Activated T-helper 17 cell treated with anti-CD3 and anti-CD28 coated beads, Interleukin-2, amount 50 U/mL, for 72 hours (primary cell): ENCODE measurements around the gene DIP2C. TPM values are rescaled to one million over a fixed set of nuclear protein-coding genes. Genes with fewer than 3 reads are reported as not detected.

ENCODE experiments used
- ATAC-seq: fragments of 150-1000 bp; cut with Tn5 transposase; replicated peaks from 2 replicates; pipeline ENCODE4 v1.10.0; 2021; ENCODE audit warnings: mild to moderate bottlenecking, moderate library complexity
- H3K27ac Mint-ChIP-seq: one replicate; pipeline ENCODE4 v1.8.0; 2022; ENCODE audit warnings: mixed read lengths
- H3K27me3 Mint-ChIP-seq: one replicate; pipeline ENCODE4 v1.8.0; 2022; ENCODE audit warnings: mixed read lengths
- H3K36me3 Mint-ChIP-seq: one replicate; pipeline ENCODE4 v1.8.0; 2022; ENCODE audit warnings: low read depth, mild to moderate bottlenecking, mixed read lengths
- H3K4me1 Mint-ChIP-seq: one replicate; pipeline ENCODE4 v1.8.0; 2022; ENCODE audit warnings: mixed read lengths
- H3K4me3 Mint-ChIP-seq: one replicate; pipeline ENCODE4 v1.8.0; 2022; ENCODE audit warnings: mild to moderate bottlenecking, mixed read lengths
- H3K9me3 Mint-ChIP-seq: one replicate; pipeline ENCODE4 v1.8.0; 2022; ENCODE audit warnings: mixed read lengths
- total RNA-seq, 2 donors: library from RNA; stranded (reverse); gene quantifications; one replicate each; pipeline ENCODE4 v1.2.3, GENCODE V29; 2022

Gene DIP2C
- total RNA-seq, 2 donors from 2014 or later: 1.1 to 1.9 TPM

- Mint-ChIP-seq H3K36me3 (peaks cover 5% of the 10 kb centered on the region), H3K4me1 (peaks cover 12% of the 10 kb centered on the region), H3K9me3 (peaks cover 4% of the 10 kb centered on the region), H3K4me3 (no peak overlapping the region), H3K27me3 (no peaks in the 10 kb centered on the region), H3K27ac (no peak overlapping the region)
- no peak for ATAC-seq
Measured at GRCh38 chr10:378930-379704, 310.4 kb downstream of the DIP2C start.

GRCh38 chr10:378230-378929 is 311.1 kb downstream of the DIP2C start:
- Mint-ChIP-seq H3K4me1 (peaks cover 12% of the 10 kb centered on the region), H3K4me3 (no peak overlapping the region), H3K27me3 (no peaks in the 10 kb centered on the region), H3K36me3 (no peaks in the 10 kb centered on the region), H3K27ac (no peak overlapping the region), H3K9me3 (peaks cover 4% of the 10 kb centered on the region)
- ATAC-seq: no peak

- peaks cover 4% of the 10 kb centered on the region for H3K9me3 Mint-ChIP-seq
- H3K36me3 Mint-ChIP-seq: no peaks in the 10 kb centered on the region
- no peak for ATAC-seq
- peaks cover 12% of the 10 kb centered on the region for H3K4me1 Mint-ChIP-seq
- no peak overlapping the region for H3K27ac Mint-ChIP-seq
- H3K4me3 Mint-ChIP-seq: no peak overlapping the region
- H3K27me3 Mint-ChIP-seq: no peaks in the 10 kb centered on the region
Measured at GRCh38 chr10:377228-377627, 312.2 kb downstream of the DIP2C start.

DNA sequence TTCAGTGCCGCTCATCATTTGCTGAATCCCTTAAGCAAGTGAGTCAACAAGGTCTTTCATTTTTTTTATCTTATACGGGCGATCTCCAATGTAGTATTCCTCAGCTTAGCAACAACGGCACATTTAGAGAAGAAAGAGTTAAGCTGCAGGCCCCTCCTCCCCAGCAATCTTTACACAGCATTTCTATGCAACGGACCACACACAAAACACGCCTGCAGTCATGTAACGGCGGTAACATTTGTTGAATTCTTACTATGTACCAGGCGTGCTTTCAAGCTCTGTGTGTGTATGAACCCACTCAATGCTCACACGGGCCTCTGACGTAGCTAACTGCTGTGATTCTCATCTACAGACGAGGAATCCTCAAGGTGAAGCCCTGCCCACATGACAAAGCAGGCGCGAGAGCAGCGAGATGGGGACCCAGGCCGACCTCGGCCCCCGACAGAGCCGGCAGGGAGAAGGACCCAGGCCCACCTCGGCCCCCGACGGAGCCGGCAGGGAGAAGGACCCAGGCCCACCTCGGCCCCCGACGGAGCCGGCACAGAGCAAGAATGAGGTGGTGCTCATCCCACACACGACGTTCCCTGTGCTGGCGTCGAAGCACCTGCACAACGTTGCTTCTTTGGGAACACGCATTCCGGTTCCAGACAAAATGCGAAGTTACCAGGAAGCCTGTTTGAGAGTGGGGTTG is 313.5 kb downstream of the DIP2C start:
- H3K9me3 Mint-ChIP-seq: no peaks in the 10 kb centered on the region
- no peaks in the 10 kb centered on the region for H3K36me3 Mint-ChIP-seq
- H3K4me1 Mint-ChIP-seq: peaks cover 4% of the 10 kb centered on the region
- H3K4me3 Mint-ChIP-seq: no peak overlapping the region
- no peak for ATAC-seq
- no peaks in the 10 kb centered on the region for H3K27me3 Mint-ChIP-seq
- H3K27ac Mint-ChIP-seq: no peak overlapping the region

GRCh38 chr10:374354-374753 is 315.1 kb downstream of the DIP2C start:
- no peak for ATAC-seq
- Mint-ChIP-seq H3K27ac (no peak overlapping the region), H3K4me1 (peaks cover 4% of the 10 kb centered on the region), H3K4me3 (no peak overlapping the region), H3K27me3 (no peaks in the 10 kb centered on the region), H3K36me3 (no peaks in the 10 kb centered on the region), H3K9me3 (no peaks in the 10 kb centered on the region)

DNA sequence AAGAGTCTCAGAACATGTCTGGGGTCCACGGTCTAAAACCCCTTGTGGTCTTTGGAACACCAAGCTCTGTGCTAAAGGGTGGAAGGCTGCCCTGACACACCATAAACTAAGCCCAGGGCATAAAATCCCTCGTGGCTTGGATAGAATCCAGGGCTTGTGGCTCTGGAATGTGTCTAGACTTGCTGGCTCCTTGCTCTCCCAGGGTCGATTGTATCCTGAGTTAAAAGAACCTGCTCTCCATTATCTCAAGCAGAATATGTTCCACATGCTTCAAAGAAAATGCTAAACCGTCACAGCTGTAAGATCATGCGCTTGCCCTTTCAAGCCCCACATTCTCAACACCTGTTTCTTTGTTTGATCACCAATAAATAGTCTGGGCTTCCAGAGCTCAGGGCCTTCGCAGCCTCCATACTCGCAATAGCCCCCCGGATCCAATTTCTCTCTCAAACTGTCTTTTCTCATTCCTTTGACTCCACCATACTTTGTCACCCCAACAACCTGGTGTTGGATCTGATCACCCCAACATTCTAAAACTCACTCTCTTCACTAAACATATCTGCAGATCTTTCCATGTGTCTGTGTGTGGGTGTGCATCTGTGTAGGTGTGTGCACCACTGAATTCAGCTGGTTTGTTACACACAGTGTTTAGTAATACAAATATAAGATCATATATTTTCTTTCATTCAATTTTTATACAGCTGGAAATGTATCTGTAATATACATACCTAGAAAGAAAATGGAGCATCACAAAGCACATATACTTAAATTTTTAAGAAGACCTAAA is 315.8 kb downstream of the DIP2C start:
- no peaks in the 10 kb centered on the region for H3K9me3 Mint-ChIP-seq
- no peaks in the 10 kb centered on the region for H3K36me3 Mint-ChIP-seq
- no peak for ATAC-seq
- no peaks in the 10 kb centered on the region for H3K27me3 Mint-ChIP-seq
- no peak overlapping the region for H3K4me3 Mint-ChIP-seq
- peaks cover 4% of the 10 kb centered on the region for H3K4me1 Mint-ChIP-seq
- H3K27ac Mint-ChIP-seq: no peak overlapping the region

DNA sequence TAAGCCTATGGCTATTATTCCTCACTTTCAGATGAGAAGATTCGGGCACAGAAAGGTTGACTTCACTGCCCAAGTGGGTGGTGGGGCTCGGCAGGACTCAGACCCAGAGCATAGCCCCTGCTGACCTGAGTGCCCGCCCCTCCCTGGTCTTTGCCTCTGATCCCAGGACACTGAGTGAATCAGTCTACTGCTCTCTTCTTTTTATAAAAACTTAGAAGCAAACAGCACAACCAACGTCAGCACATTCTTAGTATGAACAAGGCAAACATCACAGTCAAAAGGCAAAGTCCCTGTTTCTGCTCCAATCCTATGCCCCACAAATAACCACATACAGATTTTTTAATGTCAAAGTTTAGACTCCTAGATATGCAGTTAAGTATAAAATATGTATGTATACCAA is 316.5 kb downstream of the DIP2C start:
- Mint-ChIP-seq H3K36me3 (no peaks in the 10 kb centered on the region), H3K27ac (no peak overlapping the region), H3K27me3 (no peaks in the 10 kb centered on the region), H3K9me3 (no peaks in the 10 kb centered on the region), H3K4me3 (no peak overlapping the region), H3K4me1 (peaks cover 1% of the 10 kb centered on the region)
- no peak for ATAC-seq

GRCh38 chr10:372566-372965 is 316.9 kb downstream of the DIP2C start:
- no peaks in the 10 kb centered on the region for H3K4me1 Mint-ChIP-seq
- no peak overlapping the region for H3K27ac Mint-ChIP-seq
- ATAC-seq: no peak
- no peaks in the 10 kb centered on the region for H3K36me3 Mint-ChIP-seq
- H3K27me3 Mint-ChIP-seq: no peaks in the 10 kb centered on the region
- no peak overlapping the region for H3K4me3 Mint-ChIP-seq
- no peaks in the 10 kb centered on the region for H3K9me3 Mint-ChIP-seq

- Mint-ChIP-seq H3K4me3 (no peak overlapping the region), H3K4me1 (no peaks in the 10 kb centered on the region), H3K27me3 (no peaks in the 10 kb centered on the region), H3K36me3 (no peaks in the 10 kb centered on the region), H3K27ac (peak overlapping the region; percentile 50), H3K9me3 (no peaks in the 10 kb centered on the region)
- ATAC-seq: no peak
Measured at GRCh38 chr10:371515-371914, 318.0 kb downstream of the DIP2C start.

DNA sequence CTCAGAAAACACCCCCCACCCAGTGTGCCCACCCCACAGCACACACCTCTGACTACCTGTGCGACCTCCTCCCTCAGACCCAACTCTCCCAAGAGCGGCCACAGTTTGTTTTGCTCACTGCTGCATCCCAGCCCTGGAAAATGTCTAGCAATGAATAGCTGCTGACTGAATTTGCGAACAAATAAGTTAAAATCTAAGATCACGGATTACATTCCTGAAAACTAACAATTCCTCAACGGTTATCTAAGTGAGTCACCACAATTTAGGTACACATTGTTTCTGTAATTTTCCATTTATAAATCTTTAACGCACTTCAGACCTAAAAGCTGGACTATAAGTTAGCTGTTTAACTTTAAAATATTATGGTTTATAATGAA is 319.0 kb downstream of the DIP2C start:
- Mint-ChIP-seq H3K36me3 (no peaks in the 10 kb centered on the region), H3K4me1 (no peaks in the 10 kb centered on the region), H3K27ac (no peak overlapping the region), H3K4me3 (no peak overlapping the region), H3K27me3 (no peaks in the 10 kb centered on the region), H3K9me3 (no peaks in the 10 kb centered on the region)
- no peak for ATAC-seq

GRCh38 chr10:369684-370448 is 319.6 kb downstream of the DIP2C start:
- Mint-ChIP-seq H3K27me3 (no peaks in the 10 kb centered on the region), H3K36me3 (no peaks in the 10 kb centered on the region), H3K27ac (no peak overlapping the region), H3K4me1 (no peaks in the 10 kb centered on the region), H3K9me3 (no peaks in the 10 kb centered on the region), H3K4me3 (no peak overlapping the region)
- ATAC-seq: no peak

- H3K4me3 Mint-ChIP-seq: no peak overlapping the region
- H3K36me3 Mint-ChIP-seq: no peaks in the 10 kb centered on the region
- H3K9me3 Mint-ChIP-seq: no peaks in the 10 kb centered on the region
- H3K27me3 Mint-ChIP-seq: no peaks in the 10 kb centered on the region
- no peak overlapping the region for H3K27ac Mint-ChIP-seq
- ATAC-seq: no peak
- H3K4me1 Mint-ChIP-seq: no peaks in the 10 kb centered on the region
Measured at GRCh38 chr10:369221-369683, 320.2 kb downstream of the DIP2C start.

- Mint-ChIP-seq H3K36me3 (no peaks in the 10 kb centered on the region), H3K4me3 (no peak overlapping the region), H3K27me3 (no peaks in the 10 kb centered on the region), H3K9me3 (no peaks in the 10 kb centered on the region), H3K27ac (no peak overlapping the region), H3K4me1 (no peaks in the 10 kb centered on the region)
- no peak for ATAC-seq
Measured at GRCh38 chr10:368579-369220, 320.8 kb downstream of the DIP2C start.
